GM12891 (cell line): ENCODE data around the gene EXOC4.

Source experiments
- POLR2A ChIP-seq: IDR thresholded peaks from 2 replicates; pipeline ENCODE4 v1.6.1; 2011; ENCODE audit warnings: low read depth, low read length, control low read depth
- POLR2AphosphoS5 ChIP-seq: IDR thresholded peaks from 2 replicates; pipeline ENCODE4 v1.6.1; 2011; ENCODE audit warnings: low read depth, low read length, control low read depth
- SPI1 ChIP-seq: IDR thresholded peaks from 2 replicates; pipeline ENCODE4 v1.6.1; 2011; ENCODE audit warnings: low read depth, low read length, control low read depth
- TAF1 ChIP-seq: IDR thresholded peaks from 2 replicates; pipeline ENCODE4 v1.6.1; 2011; ENCODE audit warnings: low read depth, low read length, control low read depth

- TF ChIP-seq TAF1 (no peak), POLR2AphosphoS5 (no peak), SPI1 (no peak), POLR2A (no peak)
Observed at GRCh38 chr7:133958822-133959221, 705.9 kb downstream of the EXOC4 start.
